Esophagus squamous epithelium (tissue), 4 donors: Measurements from ENCODE around the gene MRGPRF.

Experiments used
- CTCF ChIP-seq, 6 experiments: fragments of 450-650 bp in 4 of 6; fragments of 200-600 bp in 2 of 6; sonication (generic) in 2 of 6; IDR thresholded peaks; one replicate each; pipeline ENCODE4 v1.5.1; 2016 to 2019; ENCODE audit warnings: antibody characterized with exemption in 6 of 6, mild to moderate bottlenecking in 4 of 6, moderate library complexity in 4 of 6
- POLR2A ChIP-seq, 4 donors: fragments of 450-650 bp; IDR thresholded peaks; one replicate each; pipeline ENCODE4 v1.6.1; 2017; ENCODE audit warnings: antibody characterized with exemption in 4 of 4, mild to moderate bottlenecking in 4 of 4, moderate library complexity in 3 of 4

DNA sequence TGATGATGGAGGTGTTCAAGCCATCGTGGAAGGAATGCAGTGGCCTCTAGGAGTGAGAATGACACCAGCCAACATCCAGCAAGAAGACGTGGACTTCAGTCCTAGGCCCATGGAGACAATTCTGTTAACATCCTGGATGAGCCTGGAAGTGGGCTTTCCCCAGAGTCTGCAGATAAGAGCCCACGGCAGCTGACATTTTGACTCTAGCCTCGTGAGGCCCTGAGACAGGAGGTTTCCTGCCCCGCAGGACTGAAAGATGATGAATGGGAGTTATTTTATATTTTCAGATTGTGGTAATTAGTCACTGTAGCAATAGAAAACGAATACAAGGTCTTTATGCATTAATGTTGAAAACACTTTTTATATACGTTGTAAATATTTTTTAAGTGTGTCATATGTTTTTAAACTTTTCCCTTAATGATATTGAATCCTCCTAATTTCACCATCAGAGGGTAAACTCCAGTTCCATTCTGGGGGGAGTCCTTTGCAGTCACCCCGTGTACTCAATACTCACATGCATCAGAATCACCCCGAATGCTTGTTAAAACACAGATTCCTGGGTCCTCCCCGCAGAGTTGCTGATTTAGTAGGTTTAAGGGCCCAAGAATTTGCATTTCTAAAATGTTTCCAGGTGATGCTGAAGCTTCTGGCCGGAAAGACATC, 35.1 kb upstream of the MRGPRF start:
- TF ChIP-seq CTCF (IDR thresholded peaks at IDR 0.05) (no peak), POLR2A (IDR thresholded peaks at IDR 0.05) (no peak)
